CD4-positive, alpha-beta T cell treated with Interleukin-21 for 1 hour (primary cell): ENCODE data around the gene SOD2.
"Not testable (repeated sequence)": the region's sequence is repeated elsewhere in the genome, so short reads cannot be mapped to it uniquely, and the experiment has no call there.

Experiments used
- DNase-seq: peaks from one replicate; pipeline ENCODE4 v3.0.0-alpha.2; 2020

SOD2 gene

DNA sequence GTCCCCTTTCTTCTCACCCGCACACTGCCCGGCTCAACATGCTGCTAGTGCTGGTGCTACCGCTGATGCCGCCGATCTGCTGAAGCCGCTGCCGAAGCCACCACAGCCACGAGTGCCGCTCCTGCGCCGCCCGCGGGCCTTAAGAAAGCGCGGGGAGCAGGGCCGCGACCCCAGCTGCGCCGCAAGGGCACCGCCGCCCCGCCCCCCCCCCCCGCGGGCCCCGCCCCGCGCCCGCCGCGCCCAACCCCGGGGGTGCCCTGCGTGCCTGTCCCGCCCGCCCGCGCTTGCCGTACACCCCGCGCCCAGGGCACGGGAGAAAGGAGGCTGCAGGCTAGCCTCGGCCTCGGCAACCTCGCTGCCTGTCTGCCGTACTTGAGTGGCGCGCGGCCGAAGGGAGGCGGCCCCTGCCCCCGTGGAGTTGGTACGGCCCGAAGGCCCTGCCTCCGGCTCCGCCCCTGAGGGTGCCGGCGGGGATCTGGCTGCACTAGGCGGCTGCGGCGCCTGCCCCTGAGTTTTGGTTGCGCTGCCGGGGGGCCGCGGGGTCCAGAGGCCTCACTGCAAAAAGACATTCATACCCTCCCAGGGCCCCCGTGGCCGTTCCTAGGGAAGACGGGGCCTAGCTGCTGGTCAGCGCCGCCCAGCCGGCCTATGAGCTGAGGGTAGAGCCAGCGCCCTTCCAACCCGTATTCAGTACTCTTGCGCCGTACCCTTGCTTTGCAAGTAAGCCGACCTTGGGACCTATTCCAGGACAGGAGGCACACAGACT is at the start of gene SOD2:
Gene SOD2, minus strand, starts transcription at position 114 of the 766 bp plus-strand sequence. Its CDS starts 74 bp downstream, at position 40.
- DNase-seq = peak; percentile 88

DNA sequence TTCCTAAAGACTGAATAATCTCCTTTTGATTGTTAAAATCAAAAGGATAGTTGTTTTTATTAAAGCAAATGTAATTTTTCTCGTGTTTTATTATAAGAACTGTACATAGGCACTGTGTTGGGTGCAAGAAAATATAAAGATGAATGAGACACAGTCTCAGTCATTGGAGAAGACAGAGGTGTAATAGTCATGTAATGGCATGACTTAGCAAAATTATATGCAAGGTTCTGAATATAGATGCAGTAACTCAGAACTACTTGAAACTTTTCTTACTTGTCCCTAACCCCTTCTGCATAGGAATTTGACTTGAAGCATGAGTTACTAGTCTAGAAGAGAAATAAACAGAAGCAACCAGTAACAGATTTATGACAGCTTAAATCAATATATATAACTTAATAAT is 49.1 kb upstream of the SOD2 start:
- no peak for DNase-seq

DNA sequence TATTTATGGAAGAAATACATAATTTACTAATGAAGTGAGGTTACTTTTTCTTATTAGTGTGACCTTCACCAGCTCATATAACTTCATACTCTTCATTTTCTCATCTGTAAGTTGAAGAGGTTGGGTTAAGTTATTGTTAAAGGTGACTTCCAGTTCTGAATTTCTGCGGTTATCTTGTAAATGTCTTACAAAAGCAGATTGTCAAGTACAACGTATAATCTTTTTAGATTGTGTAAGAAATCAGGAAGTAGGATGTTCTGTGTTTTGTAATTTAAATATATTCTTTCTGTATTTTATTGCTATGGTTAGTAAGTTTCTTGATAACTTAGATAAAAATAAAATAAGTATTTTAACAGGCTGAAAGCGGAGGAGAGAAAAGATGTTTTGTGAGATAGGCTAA is 46.3 kb upstream of the SOD2 start:
- no peak for DNase-seq

DNA sequence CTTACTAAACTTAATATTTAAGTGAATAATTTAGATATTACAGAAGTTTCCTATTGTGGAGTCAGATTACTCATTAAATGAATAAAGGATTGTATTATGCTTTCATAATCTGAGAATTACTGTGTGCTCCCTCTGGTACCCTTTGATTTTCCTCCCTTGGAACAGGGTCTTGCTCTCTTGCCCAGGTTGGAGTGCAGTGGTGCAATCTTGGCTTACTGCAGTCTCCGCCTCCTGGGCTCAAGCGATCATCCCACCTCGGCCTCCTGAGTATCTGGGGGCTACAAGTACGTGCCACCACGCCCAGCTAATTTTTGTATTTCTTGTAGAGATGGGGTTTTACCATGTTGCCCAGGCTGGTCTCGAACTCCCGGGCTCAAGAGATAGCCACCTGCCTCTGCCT is 43.9 kb upstream of the SOD2 start:
- no peak for DNase-seq

DNA sequence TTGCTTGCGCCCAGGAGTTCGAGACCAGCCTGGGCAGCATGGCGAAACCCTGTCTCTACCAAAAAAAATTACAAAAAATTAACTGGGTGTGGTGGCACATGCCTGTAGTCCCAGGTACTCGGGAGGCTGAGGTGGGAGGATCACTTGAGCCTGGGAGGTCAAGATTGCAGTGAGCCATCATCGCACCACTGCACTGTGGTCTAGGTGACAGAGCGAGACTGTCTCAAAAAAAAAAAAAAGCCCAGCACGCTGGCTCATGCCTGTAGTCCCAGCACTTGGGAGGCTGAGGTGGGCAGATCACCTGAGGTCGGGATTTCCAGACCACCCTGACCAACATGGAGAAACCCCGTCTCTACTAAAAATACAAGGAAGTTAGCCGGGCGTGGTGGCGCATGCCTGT is 40.4 kb upstream of the SOD2 start:
- not testable (repeated sequence) for DNase-seq

DNA sequence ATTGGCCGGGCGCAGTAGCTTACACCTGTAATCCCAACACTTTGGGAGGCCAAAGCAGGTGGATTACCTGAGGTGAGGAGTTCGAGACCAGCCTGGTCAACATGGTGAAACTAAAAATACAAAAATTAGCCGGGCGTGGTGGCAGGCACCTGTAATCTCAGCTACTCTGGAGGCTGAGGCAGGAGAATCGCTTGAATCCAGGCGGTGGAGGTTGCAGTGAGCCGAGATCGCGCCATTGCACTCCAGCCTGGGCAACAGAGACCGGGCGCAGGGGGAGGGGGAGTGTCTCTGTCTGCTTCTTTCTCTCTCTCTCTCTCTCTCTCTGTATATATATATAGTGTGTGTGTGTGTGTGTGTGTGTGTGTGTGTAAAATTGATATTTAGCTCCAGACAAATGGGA is 39.5 kb upstream of the SOD2 start:
- not testable (repeated sequence) for DNase-seq

DNA sequence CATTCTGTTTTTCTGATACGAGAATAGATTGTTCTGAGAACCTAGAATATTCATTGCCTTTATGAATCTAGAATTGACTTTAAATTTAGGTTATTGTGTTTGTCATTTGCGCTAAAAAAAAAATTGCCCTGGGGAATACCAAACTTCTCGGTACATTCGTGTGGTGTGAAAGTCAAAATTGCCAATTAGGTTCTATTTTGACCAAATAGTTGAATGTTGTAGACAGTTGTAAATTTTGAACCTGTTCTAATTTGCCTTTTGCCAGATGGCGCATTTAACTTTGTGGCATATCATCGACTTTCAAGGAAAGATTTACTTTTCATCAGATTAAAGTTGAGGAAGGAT is 37.3 kb upstream of the SOD2 start:
- no peak for DNase-seq

DNA sequence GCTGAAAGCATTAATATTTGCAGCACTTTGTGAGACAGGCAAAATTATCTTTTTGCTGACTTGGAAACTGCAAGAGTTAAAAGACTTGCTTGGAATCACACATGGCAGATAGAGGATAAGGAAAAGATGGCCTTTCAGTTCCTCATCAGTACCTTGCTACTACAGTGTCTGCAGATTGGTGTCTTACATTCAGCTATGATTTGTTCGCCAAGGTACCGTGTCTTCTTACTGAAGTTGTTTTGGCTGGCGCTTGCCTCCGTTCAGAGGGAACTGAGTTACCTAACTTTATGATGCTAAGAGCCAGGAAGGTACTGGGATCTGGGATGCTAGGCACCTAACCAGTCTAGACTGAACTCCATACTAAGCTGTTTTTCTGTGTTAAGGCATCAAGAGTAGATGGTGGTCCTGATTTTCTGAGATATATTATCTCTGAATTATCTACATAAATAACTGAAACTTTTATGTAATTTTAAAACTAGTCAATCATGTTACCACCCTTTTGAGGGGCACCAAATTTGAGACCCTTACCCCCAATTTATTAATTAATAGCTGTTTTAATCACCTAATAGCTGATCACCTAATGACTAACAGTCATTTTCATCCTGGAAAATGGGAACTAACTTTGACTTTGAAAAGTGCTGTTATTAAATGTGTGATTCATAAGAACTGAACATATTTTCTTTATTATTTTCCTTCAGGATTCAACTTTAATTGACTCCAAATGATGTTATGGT is 36.7 kb upstream of the SOD2 start:
- DNase-seq = peak; percentile 18

DNA sequence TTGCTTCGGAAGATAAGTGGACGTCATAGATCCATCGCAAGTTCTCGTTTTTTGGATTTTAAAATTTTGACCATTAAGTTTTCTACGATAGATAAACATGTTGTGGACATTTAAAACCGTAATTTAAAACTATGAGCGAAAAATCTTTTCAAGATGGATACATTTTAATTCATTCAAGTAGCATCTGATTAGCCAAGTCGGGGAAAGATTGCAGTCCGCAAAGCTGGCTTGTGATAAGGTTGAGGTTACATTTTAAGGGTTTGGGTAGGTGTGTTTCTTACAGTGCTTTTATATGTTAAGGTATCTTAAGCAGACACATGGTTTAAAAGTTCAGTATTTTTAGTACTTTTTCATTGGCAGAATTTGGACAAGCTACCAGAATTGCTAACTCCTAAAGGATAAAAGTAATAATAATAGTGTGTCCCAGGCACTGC is 35.5 kb upstream of the SOD2 start:
- DNase-seq = peak; percentile 36

DNA sequence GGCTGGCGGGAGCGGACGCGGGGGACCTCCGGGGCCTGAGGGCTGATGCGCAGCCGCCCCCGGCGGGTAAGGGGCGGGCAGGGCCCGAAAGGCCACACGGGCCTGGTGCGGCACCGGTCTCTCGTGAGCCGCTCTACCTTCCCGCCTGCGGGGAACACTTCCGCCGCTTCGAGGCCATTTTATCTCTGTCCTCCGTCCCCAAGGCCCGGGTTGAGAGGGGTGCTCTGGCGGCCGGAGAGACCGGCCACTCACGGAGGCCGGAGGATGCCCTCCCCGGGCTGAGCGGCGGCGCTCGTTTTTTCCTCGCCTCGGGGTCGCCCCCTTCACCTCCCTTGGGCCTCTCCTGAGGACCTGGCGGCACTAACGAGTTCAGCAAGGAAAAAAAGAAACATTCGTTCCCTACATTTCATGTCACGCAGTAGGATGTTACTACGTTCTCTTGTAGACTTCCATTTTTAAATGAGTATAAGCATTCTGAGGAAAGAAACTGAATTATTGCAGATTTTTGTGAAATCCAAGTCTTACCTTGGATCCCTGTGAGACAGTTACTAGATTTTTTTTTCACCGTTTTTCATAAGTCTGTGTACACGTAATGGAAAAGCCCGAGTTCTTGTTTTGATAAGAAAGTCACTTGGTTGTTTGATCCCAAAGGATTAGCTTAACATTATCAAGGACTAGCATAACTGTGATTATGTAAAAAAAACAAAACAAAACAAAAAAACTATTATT is 34.8 kb upstream of the SOD2 start:
- no peak for DNase-seq

DNA sequence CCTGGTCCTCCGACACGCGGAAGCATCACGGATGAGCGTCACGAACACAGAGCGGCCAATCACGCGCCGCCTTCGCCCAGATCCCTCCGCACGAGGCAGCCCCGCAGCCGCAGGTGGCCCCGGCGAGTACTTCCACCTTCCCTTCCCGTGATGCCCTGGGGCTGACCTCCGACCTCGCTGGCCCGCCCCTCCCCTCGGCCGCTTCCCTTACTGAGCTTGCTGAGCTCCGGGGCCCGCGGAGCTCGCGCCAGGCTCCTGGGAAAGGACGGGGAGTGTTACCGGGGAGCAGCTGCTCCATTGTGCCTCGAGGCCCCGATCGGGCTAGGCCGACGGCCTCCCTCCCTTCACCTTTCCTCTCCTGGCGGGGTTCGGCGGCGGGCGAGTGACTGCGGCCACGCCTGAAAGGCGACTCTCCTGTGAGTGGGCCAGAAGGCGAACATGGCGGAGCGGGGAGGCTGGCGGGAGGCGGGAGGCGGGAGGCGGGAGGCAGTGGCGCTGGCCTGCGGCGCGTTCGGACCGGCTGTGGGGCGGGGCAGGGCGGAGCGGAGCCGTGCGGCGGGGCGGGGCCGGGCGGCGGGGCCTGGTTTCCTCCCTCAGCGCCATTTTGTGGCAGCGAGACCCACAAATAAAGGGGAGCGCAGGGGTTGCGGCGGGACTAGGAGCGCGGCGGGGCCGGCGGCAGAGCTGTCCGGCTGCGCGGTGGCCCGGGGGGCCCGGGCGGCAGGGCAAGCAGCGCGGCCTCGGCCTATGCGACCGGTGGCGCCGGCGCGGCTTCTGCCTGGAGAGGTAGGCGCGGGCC is 34.1 kb upstream of the SOD2 start, which contains the start of gene WTAP:
Gene WTAP, plus strand, starts transcription at position 589 of the 799 bp plus-strand sequence. CDS start 8,760 bp downstream, outside the sequence.
- DNase-seq = peak; percentile 98

DNA sequence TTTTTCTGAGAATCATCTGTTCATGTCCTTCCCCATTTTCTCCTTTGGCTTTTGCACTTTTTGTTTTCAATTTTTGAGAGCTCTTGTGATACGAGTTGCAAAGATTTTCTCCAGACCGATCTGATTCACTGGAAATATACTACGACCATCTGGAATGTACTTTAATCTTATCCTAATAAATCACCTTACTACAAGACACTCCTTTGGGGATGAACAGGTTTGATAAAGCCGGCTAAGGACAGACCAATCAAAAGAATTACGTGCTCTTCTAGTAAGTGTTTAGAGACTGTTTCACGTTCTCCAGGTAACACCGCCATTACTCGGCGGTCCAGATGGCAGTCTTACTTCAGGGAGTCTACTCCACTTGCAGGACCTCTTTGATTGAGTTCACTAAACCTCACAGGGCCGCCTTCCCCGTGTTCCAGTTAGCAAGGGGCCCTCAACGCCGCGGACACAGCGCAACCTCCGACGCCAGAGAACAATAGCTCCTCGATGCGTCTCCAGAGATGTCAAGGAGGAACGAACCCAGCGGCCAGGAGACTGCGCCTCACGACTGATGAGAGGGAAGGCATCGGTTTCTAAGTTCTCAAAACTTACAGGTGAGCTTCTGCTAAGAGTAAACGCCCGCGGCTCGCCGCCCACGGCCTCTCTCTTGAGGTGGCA is 33.3 kb upstream of the SOD2 start:
- DNase-seq = no peak

DNA sequence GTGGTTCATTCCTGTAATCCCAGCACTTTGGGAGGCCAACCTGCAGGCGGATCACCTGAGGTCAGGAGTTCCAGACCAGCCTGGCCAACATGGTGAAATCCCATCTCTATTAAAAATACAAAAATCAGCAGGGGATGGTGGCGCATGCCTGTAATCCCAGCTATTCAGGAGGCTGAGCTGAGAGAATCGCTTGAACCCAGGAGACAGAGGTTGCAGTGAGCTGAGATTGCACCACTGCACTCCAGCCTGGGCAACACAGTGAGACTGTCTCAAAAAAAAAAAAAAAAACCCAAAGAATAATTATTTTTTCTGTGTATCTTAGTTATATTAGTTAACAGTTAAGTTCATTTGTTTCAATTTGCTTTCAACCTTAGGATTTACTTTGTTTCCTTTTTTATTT is 32.2 kb upstream of the SOD2 start:
- not testable (repeated sequence) for DNase-seq

DNA sequence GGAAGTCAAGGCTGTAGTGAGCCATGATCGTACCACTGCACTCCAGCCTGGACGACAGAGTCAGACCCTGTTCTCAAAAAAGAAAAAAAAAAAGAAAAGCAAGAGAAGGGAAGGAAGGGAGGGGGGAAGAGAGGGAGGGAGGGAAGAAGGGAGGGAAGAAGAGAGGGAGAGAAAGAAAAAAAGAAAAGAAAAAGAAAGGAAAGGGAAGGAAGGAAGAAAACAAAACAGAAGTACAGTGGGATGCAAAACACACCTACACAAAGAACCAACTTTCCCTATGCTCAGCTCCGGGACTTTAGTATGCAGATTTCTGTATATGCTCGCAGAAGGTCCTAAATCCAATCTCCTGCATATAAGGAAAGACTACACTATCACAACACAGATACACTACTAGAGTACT is 31.7 kb upstream of the SOD2 start:
- no peak for DNase-seq

DNA sequence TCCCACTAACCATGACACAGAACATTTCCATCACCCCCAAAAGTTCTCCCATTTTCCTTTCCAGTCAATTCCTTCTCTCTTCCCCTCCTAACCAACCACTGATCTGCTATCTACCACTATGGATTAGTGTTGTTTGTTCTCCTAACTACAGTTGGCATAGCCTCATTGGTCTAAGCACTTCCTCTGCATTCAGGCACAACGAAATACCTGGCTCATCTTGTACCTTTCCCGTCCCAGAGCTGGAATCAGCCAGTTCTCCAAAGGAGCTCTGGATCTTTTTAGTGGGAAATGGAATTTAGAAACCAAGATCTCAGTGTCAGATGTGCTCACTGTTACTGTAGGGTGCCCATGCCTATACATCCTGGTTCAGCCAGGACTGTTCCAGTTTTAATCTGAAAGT is 30.2 kb upstream of the SOD2 start:
- no peak for DNase-seq

DNA sequence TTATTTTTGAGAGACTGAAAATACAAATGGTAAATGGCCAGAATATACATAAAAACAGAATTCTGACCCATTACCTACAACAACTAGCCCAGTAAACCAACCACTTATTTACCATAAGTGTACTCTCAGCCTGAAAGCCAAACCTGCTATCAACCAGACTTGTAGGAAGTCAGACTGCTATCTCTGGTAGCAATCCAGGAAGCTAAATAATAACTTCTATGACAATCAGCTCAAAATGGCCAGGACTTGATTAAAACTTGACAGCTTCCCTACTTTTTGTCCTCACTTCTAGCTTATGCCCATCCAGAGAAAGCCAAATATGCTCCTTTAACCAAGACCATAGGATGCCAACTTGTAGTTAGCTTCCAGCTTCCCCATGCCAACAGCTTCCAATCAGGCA is 29.6 kb upstream of the SOD2 start:
- no peak for DNase-seq

DNA sequence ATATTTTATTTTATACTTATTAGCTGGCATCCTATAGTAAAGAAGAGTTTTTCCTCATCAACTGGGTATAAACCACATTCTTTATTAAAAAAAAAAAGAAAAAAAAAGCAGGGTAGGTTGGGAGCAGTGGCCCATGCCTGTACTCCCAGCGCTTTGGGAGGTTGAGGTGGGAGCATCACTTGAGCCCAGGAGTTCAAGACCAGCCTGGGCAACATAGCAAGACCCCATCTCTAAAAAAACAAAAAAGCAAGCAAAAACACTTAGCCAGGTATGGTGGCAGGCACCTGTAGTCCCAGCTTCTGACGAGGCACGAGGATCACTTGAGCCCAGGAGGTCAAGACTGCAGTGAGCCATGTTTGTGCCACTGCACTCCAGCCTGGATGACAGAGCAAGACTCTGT is 28.9 kb upstream of the SOD2 start:
- DNase-seq = not testable (repeated sequence)

DNA sequence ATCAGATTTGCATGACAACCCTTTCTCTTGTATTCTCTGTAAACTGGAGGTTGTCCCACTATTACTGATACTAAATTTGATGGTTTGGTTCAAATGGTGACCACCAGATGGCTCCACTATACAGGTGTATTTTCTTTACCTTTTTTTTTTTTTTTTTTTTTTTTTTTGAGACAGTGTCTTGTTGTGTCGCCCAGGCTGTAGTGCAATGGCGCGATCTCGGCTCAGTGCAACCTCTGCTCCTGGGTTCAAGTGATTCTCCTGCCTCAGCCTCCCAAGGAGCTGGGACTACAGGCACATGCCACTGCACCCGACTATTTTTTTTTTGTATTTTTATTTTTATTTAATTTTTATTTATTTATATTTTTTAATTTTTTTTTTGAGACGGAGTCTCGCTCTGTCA is 27.7 kb upstream of the SOD2 start:
- DNase-seq = peak; percentile 80

DNA sequence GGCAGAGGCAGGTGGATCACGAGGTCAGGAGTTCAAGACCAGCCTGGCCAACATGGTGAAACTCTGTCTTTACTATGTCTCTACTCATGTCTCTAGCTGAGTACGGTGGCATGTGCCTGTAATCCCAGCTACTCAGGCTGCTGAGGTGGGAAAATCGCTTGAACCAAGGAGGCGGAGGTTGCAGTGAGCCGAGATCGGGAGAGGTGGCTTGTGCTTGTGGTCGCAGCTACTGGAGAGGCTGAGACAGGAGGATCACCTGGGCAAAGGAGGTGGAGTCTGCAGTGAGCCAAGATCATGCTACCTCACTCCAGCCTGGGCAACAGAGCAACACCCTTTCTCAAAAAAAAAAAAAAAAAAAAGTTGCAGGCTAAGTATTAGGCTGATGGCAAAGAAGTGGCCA is 26.2 kb upstream of the SOD2 start:
- no peak for DNase-seq

DNA sequence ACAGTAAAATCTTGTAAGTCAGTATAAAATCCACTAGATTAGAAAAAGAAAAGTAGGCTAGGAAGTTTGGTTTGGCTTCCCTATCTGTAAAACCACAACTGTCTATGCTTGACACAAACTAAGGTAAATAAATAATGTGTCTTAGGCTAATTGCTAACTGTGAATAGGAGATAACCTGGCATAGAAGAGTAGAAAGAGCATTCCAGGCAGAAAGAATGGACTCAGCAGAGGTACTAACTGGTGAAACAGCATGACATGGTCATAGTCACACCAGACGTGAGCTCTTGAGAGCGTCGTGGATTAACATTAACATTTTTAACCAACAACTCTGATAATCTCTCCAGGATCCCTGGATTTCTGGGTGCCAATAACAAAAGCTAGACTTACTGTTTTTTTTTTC is 25.6 kb upstream of the SOD2 start:
- no peak for DNase-seq

DNA sequence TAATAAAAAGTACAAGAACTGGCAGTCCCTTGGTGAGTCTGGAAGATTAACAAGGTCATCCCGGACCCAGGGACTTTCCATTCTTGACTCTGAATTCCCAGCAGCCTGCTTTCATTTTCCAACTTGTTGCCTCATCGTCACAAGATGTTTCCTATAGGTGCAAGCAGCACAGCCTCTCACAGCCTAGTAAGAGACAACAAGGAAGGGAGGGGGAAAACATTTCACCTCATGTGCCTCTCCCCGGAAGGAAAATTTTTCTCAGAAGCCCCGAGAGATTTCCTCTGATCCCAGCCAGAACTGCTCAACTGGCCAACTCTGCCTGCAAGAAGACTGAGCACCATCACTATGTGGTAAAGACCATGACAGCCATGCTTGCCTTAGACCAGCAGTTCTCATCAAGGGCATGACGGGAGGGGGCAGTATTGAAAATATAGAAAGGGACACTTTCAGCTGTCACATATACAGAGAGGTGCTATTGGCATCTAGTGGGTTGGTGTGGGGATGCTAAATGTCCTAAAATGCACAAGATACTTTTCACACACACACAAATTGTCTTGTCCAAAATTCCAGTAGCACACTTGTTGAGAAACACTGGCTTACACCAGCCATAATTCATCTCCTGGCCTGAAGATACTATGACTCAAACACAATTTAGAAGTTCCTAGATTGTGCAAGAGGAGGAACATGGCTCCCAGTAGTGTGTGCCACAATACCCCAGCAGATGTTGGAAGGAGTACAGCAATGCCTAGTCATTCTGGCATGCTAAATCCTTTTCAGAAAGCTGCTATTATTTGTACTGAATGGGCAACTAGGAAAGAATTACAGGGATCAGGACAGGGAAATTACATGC is 23.4 kb upstream of the SOD2 start:
- DNase-seq = no peak
